Body of pancreas (tissue), 4 donors: ENCODE measurements around the gene CDC45. TPM values are rescaled to one million over a fixed set of nuclear protein-coding genes. Genes with fewer than 3 reads are reported as not detected.

Source experiments
- ATAC-seq: fragments of 150-250 bp; one replicate; pipeline ENCODE4 v1.9.1; 2016
- DNase-seq, 4 donors: peaks; one replicate each; pipeline ENCODE4 v3.0.0-alpha.2; 2019
- H3K27ac ChIP-seq, 4 donors: fragments of 200-600 bp; sonication (generic); 1 replicate in 3 of 4; 2 replicates in 1 of 4; pipeline versions ENCODE4 v1.5.1 to v1.6.1; 2016 to 2019; ENCODE audit warnings: mild to moderate bottlenecking in 1 of 4, mixed read lengths in 1 of 4, moderate library complexity in 1 of 4
- H3K27me3 ChIP-seq, 2 donors: fragments of 200-600 bp; sonication (generic); one replicate each; pipeline ENCODE4 v1.6.0; 2016; ENCODE audit warnings: mild to moderate bottlenecking in 1 of 2
- H3K36me3 ChIP-seq, 2 donors: fragments of 200-600 bp; sonication (generic); replicated peaks in 1 of 2; 2 replicates each; pipeline ENCODE4 v1.5.1; 2016; ENCODE audit warnings: low read depth in 2 of 2; ENCODE audit not compliant: insufficient read depth in 1 of 2
- H3K4me1 ChIP-seq: fragments of 200-600 bp; sonication (generic); one replicate; pipeline ENCODE4 v1.6.0; 2016
- H3K4me3 ChIP-seq, 2 donors: fragments of 200-600 bp; sonication (generic); 1 replicate in 1 of 2; 2 replicates in 1 of 2; pipeline ENCODE4 v1.5.1; 2016 to 2019
- H3K9me3 ChIP-seq, 3 donors: fragments of 200-600 bp; sonication (generic); 1 replicate in 2 of 3; 2 replicates in 1 of 3; pipeline ENCODE4 v1.5.1; 2016
- POLR2A ChIP-seq, 3 donors: fragments of 450-650 bp; IDR thresholded peaks; one replicate each; pipeline ENCODE4 v1.6.1; 2016; ENCODE audit warnings: antibody characterized with exemption in 3 of 3, mild to moderate bottlenecking in 2 of 3
- WGBS, 2 donors: methylation state at CpG; one replicate each; pipeline ENCODE4 v1.1.5; 2017; 5-methylcytosine and 5-hydroxymethylcytosine counted together
- intact Hi-C: fragments of 100-400 bp; cut with DNase I; formaldehyde crosslinking; loops from one replicate; pipeline ENCODE4 v1.15.1; 2023
- total RNA-seq, 2 donors: library from RNA; depleted of rRNA; stranded (reverse); fragments of >200 nt; gene quantifications; one replicate each; pipeline ENCODE4 v1.1.0, GENCODE V29; 2016
- TF ChIP-seq, protein P1 (sequence below), 7 experiments: fragments of 450-650 bp in 4 of 7; fragments of 200-600 bp in 3 of 7; sonication (generic) in 3 of 7; IDR thresholded peaks; one replicate each; pipeline ENCODE4 v1.5.1; 2016 to 2019; ENCODE audit warnings: antibody characterized with exemption in 7 of 7

Gene CDC45
- total RNA-seq, 2 donors from 2014 or later = not detected

- no peak overlapping the region for H3K4me3 ChIP-seq
- no peaks in the 10 kb centered on the region for H3K27me3 ChIP-seq
- DNase-seq (no peak), ATAC-seq (no peak)
- H3K9me3 ChIP-seq = no peaks in the 10 kb centered on the region
- H3K36me3 ChIP-seq = peaks cover 0 to 28% of the 10 kb centered on the region in 2 donors
- 96 to 100% methylated on average over 2 of the region's 2 CpGs for WGBS, 2 donors
- no peaks in the 10 kb centered on the region for H3K4me1 ChIP-seq
- no peak for TF ChIP-seq POLR2A (IDR thresholded peaks at IDR 0.05)
- TF ChIP-seq, protein P1, sequence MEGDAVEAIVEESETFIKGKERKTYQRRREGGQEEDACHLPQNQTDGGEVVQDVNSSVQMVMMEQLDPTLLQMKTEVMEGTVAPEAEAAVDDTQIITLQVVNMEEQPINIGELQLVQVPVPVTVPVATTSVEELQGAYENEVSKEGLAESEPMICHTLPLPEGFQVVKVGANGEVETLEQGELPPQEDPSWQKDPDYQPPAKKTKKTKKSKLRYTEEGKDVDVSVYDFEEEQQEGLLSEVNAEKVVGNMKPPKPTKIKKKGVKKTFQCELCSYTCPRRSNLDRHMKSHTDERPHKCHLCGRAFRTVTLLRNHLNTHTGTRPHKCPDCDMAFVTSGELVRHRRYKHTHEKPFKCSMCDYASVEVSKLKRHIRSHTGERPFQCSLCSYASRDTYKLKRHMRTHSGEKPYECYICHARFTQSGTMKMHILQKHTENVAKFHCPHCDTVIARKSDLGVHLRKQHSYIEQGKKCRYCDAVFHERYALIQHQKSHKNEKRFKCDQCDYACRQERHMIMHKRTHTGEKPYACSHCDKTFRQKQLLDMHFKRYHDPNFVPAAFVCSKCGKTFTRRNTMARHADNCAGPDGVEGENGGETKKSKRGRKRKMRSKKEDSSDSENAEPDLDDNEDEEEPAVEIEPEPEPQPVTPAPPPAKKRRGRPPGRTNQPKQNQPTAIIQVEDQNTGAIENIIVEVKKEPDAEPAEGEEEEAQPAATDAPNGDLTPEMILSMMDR (IDR thresholded peaks at IDR 0.05) = no peak
- no peak overlapping the region for H3K27ac ChIP-seq
- intact Hi-C loops = no loop called here
Measured at GRCh38 chr22:19455033-19455432, 24.7 kb upstream of the CDC45 start.

DNA sequence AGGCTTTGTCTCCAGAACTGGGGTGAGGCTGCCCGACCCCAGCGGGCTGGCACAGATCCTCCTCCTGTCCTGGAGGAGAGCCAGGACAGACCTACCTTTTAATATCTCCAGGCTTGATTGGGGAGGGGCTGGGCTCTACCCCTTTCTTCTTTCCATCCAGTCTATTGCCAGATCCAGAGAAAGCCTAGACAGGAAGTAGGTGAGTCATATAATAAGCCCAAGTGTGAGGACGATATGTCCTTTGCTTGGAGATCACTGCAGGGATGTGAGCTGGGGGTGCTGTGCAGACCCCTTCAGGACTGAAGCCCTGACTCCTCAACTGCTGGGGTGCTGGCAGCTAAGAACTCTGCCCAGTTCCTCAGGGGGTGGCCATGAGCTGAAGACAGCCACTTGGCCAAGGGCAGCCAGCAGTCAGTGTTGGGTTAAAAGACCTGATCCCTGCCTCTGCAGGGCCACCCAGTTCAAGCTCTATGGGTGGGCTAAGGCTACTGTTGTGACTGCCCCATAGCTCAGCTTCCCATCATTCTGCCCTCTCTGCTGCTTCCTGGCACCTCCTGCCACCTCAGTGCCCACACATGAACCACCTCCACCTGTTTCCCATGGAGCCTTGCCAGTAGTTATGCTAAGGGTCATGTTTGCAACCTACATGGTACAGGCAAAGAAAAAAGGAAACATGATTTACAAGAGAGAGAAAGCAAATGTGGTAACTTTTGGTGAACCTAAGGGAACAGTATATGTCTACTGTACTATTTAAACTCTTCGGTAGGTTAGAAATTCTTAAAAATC is 23.9 kb upstream of the CDC45 start:
- H3K27ac ChIP-seq = no peak overlapping the region
- no peak for DNase-seq
- TF ChIP-seq, protein P1 (IDR thresholded peaks at IDR 0.05) = no peak
- TF ChIP-seq POLR2A (IDR thresholded peaks at IDR 0.05) = no peak
- H3K27me3 ChIP-seq = no peaks in the 10 kb centered on the region
- ATAC-seq = no peak
- peaks cover 0 to 28% of the 10 kb centered on the region in 2 donors for H3K36me3 ChIP-seq
- H3K9me3 ChIP-seq = no peaks in the 10 kb centered on the region
- WGBS, 2 donors = 72 to 76% methylated on average over 2 to 4 of the region's 4 CpGs
- H3K4me1 ChIP-seq = no peaks in the 10 kb centered on the region
- no peak overlapping the region for H3K4me3 ChIP-seq
- intact Hi-C loops = no loop called here

DNA sequence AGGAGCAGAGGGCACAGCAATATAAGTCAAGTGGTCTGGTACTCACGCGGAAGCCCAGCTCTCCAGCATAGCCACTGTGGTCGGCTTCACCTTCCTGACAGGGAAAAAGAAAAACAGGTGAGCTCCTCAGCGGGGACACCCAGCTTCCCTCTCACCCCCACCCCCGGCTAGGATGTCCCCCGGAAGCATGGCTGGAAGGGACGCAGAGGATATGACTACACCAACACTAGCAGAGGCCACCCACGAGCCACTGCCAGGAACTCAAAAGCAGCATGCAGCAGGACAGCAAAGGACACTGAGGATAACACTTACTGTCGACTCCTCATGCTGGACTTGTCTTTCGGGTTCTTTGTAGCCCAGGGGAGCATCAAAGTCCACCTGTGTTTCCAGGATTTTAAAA is 23.2 kb upstream of the CDC45 start:
- no peak for DNase-seq
- H3K4me1 ChIP-seq = no peaks in the 10 kb centered on the region
- H3K27me3 ChIP-seq = no peaks in the 10 kb centered on the region
- H3K27ac ChIP-seq = no peak overlapping the region
- no peak overlapping the region for H3K4me3 ChIP-seq
- no peak for TF ChIP-seq POLR2A (IDR thresholded peaks at IDR 0.05)
- TF ChIP-seq, protein P1 (IDR thresholded peaks at IDR 0.05) = no peak
- peaks cover 0 to 28% of the 10 kb centered on the region in 2 donors for H3K36me3 ChIP-seq
- 83 to 91% methylated on average over 10 of the region's 10 CpGs for WGBS, 2 donors
- ATAC-seq = no peak
- H3K9me3 ChIP-seq = no peaks in the 10 kb centered on the region
- intact Hi-C loops = no loop called here

GRCh38 chr22:19457828-19458428 is 21.8 kb upstream of the CDC45 start:
- Histone ChIP-seq H3K9me3 (no peaks in the 10 kb centered on the region), H3K27ac (no peak overlapping the region), H3K4me3 (no peak overlapping the region), H3K4me1 (no peaks in the 10 kb centered on the region), H3K27me3 (no peaks in the 10 kb centered on the region), H3K36me3 (peaks cover 0 to 28% of the 10 kb centered on the region in 2 donors)
- WGBS, 2 donors = 85 to 91% methylated on average over 8 of the region's 8 CpGs
- ATAC-seq (no peak), DNase-seq (no peak)
- intact Hi-C loops = no loop called here
- TF ChIP-seq, protein P1 (IDR thresholded peaks at IDR 0.05) = no peak
- TF ChIP-seq POLR2A (IDR thresholded peaks at IDR 0.05) = no peak
